Stomach smooth muscle (tissue), 2 donors: ENCODE measurements around the gene ZNRD2.

Experiments
- H3K27ac ChIP-seq: one replicate; pipeline ENCODE4 v1.7.0; 2013; ENCODE audit warnings: mild to moderate bottlenecking, low read length, inconsistent platforms
- H3K27me3 ChIP-seq, 2 donors: one replicate each; pipeline ENCODE4 v1.7.0; 2013; ENCODE audit warnings: low read length in 2 of 2; ENCODE audit not compliant: insufficient read depth in 2 of 2, control insufficient read depth in 1 of 2
- H3K36me3 ChIP-seq, 2 donors: one replicate each; pipeline ENCODE4 v1.7.0; 2013; ENCODE audit warnings: low read length in 2 of 2; ENCODE audit not compliant: control insufficient read depth in 2 of 2, insufficient read depth in 2 of 2
- H3K4me1 ChIP-seq: one replicate; pipeline ENCODE4 v1.7.0; 2013; ENCODE audit warnings: low read length; ENCODE audit not compliant: control insufficient read depth, insufficient read depth
- H3K4me3 ChIP-seq, 2 donors: one replicate each; pipeline ENCODE4 v1.7.0; 2013; ENCODE audit warnings: low read length in 2 of 2
- H3K9ac ChIP-seq, 2 donors: one replicate each; pipeline ENCODE4 v1.7.0; 2013; ENCODE audit warnings: low read length in 2 of 2, mild to moderate bottlenecking in 1 of 2
- H3K9me3 ChIP-seq, 2 donors: one replicate each; pipeline ENCODE4 v1.7.0; 2013; ENCODE audit warnings: low read length in 2 of 2; ENCODE audit not compliant: control insufficient read depth in 2 of 2
- donor health status: healthy.
- donor health status: Pancreatic carcinoma.

Gene ZNRD2

GRCh38 chr11:65584106-65584505, 13.8 kb downstream of the ZNRD2 start:
- Histone ChIP-seq H3K4me1 (peaks cover 60% of the 10 kb centered on the region), H3K4me3 (no peak overlapping the region), H3K9ac (no peak overlapping the region), H3K27ac (peak overlapping the region; percentile 66), H3K36me3 (peaks cover 48 to 53% of the 10 kb centered on the region in 2 donors), H3K27me3 (no peaks in the 10 kb centered on the region), H3K9me3 (no peaks in the 10 kb centered on the region)

GRCh38 chr11:65584723-65585171, 14.5 kb downstream of the ZNRD2 start:
- Histone ChIP-seq H3K36me3 (peaks cover 43 to 49% of the 10 kb centered on the region in 2 donors), H3K27me3 (no peaks in the 10 kb centered on the region), H3K4me1 (peaks cover 60% of the 10 kb centered on the region)

GRCh38 chr11:65585396-65586246, 15.3 kb downstream of the ZNRD2 start:
- peak overlapping the region; percentile 76 for H3K27ac ChIP-seq
- H3K9me3 ChIP-seq: no peaks in the 10 kb centered on the region
- no peak overlapping the region for H3K4me3 ChIP-seq
- H3K4me1 ChIP-seq: peaks cover 63% of the 10 kb centered on the region
- H3K36me3 ChIP-seq: peaks cover 43 to 48% of the 10 kb centered on the region in 2 donors
- H3K9ac ChIP-seq: no peak overlapping the region
- H3K27me3 ChIP-seq: no peaks in the 10 kb centered on the region

More at GRCh38 chr11:65584723-65585171, 14.5 kb downstream of the ZNRD2 start:
- Histone ChIP-seq H3K4me3 (no peak overlapping the region), H3K9ac (no peak overlapping the region), H3K9me3 (no peaks in the 10 kb centered on the region), H3K27ac (peak overlapping the region; percentile 66)

- Histone ChIP-seq H3K27me3 (no peaks in the 10 kb centered on the region), H3K36me3 (peaks cover 37 to 44% of the 10 kb centered on the region in 2 donors), H3K27ac (peak overlapping the region; percentile 76), H3K9me3 (no peaks in the 10 kb centered on the region), H3K4me3 (no peak overlapping the region), H3K9ac (no peak overlapping the region), H3K4me1 (peaks cover 63% of the 10 kb centered on the region)
These were observed 16.0 kb downstream of the ZNRD2 start for GRCh38 chr11:65586247-65586630.

- H3K4me3 ChIP-seq: peak overlapping the region in 1 of 2 donors; percentile 8
- H3K27me3 ChIP-seq: no peaks in the 10 kb centered on the region
- peaks cover 33 to 43% of the 10 kb centered on the region in 2 donors for H3K36me3 ChIP-seq
- peak overlapping the region; percentile 76 for H3K27ac ChIP-seq
- peaks cover 63% of the 10 kb centered on the region for H3K4me1 ChIP-seq
- no peaks in the 10 kb centered on the region for H3K9me3 ChIP-seq
- H3K9ac ChIP-seq: no peak overlapping the region
These were observed 16.4 kb downstream of the ZNRD2 start for GRCh38 chr11:65586676-65587075.

GRCh38 chr11:65588199-65589054, 18.1 kb downstream of the ZNRD2 start:
- Histone ChIP-seq H3K27ac (peak overlapping the region; percentile 76), H3K4me1 (peaks cover 72% of the 10 kb centered on the region), H3K9ac (peak overlapping the region in 1 of 2 donors; percentile 5), H3K9me3 (no peaks in the 10 kb centered on the region), H3K27me3 (no peaks in the 10 kb centered on the region), H3K36me3 (peaks cover 29 to 36% of the 10 kb centered on the region in 2 donors), H3K4me3 (peak overlapping the region in 1 of 2 donors; percentile 15)

- H3K36me3 ChIP-seq: peaks cover 22 to 35% of the 10 kb centered on the region in 2 donors
- H3K4me1 ChIP-seq: peaks cover 73% of the 10 kb centered on the region
- no peaks in the 10 kb centered on the region for H3K27me3 ChIP-seq
- H3K4me3 ChIP-seq: no peak overlapping the region
- H3K9me3 ChIP-seq: no peaks in the 10 kb centered on the region
- H3K9ac ChIP-seq: no peak overlapping the region
- peak overlapping the region; percentile 37 for H3K27ac ChIP-seq
These were observed 19.4 kb downstream of the ZNRD2 start for GRCh38 chr11:65589444-65590239.

GRCh38 chr11:65590240-65590738, 20.0 kb downstream of the ZNRD2 start:
- no peaks in the 10 kb centered on the region for H3K9me3 ChIP-seq
- H3K4me1 ChIP-seq: peaks cover 72% of the 10 kb centered on the region
- H3K27ac ChIP-seq: peak overlapping the region; percentile 37
- no peak overlapping the region for H3K4me3 ChIP-seq
- no peak overlapping the region for H3K9ac ChIP-seq
- H3K27me3 ChIP-seq: no peaks in the 10 kb centered on the region
- peaks cover 22 to 33% of the 10 kb centered on the region in 2 donors for H3K36me3 ChIP-seq

- Histone ChIP-seq H3K4me3 (no peak overlapping the region), H3K27me3 (no peaks in the 10 kb centered on the region), H3K9me3 (no peaks in the 10 kb centered on the region), H3K27ac (no peak overlapping the region), H3K4me1 (peaks cover 59% of the 10 kb centered on the region), H3K36me3 (peaks cover 18 to 23% of the 10 kb centered on the region in 2 donors), H3K9ac (no peak overlapping the region)
These were observed 21.9 kb downstream of the ZNRD2 start for GRCh38 chr11:65591939-65592857.
